Stimulated activated naive CD8-positive, alpha-beta T cell treated with anti-CD3 and anti-CD28 coated beads, Interleukin-15, amount 100 ng/mL, for 72 hours (primary cell): Measurements from ENCODE around the gene PPP1R12B.
"Not testable (repeated sequence)": the region's sequence is repeated elsewhere in the genome, so short reads cannot be mapped to it uniquely, and the experiment has no call there.

Source experiments
- ATAC-seq: fragments of 150-1000 bp; cut with Tn5 transposase; 2 replicates; pipeline ENCODE4 v1.10.0; 2021; ENCODE audit warnings: mild to moderate bottlenecking, moderate library complexity
- DNase-seq, 2 donors: peaks; one replicate each; pipeline ENCODE4 v3.0.0; 2021 to 2022
- H3K27ac Mint-ChIP-seq, 2 donors: one replicate each; pipeline ENCODE4 v1.8.0; 2022; ENCODE audit warnings: mild to moderate bottlenecking in 2 of 2, mixed read lengths in 2 of 2, moderate library complexity in 2 of 2
- H3K27me3 Mint-ChIP-seq: one replicate; pipeline ENCODE4 v1.8.0; 2022; ENCODE audit warnings: mixed read lengths
- H3K4me1 Mint-ChIP-seq: one replicate; pipeline ENCODE4 v1.8.0; 2022; ENCODE audit warnings: mild to moderate bottlenecking, mixed read lengths
- H3K4me3 Mint-ChIP-seq, 2 donors: one replicate each; pipeline ENCODE4 v1.8.0; 2022; ENCODE audit warnings: mild to moderate bottlenecking in 2 of 2, mixed read lengths in 2 of 2, moderate library complexity in 1 of 2
- H3K9me3 Mint-ChIP-seq, 2 donors: one replicate each; pipeline ENCODE4 v1.8.0; 2022; ENCODE audit warnings: mixed read lengths in 2 of 2

The PPP1R12B gene

GRCh38 chr1:202627036-202627435, 278.5 kb downstream of the PPP1R12B start:
- peaks cover 26% of the 10 kb centered on the region for H3K4me1 Mint-ChIP-seq
- not testable (repeated sequence) for DNase-seq, H3K27ac Mint-ChIP-seq, H3K4me3 Mint-ChIP-seq, H3K9me3 Mint-ChIP-seq, ATAC-seq
- peaks cover 42% of the 10 kb centered on the region for H3K27me3 Mint-ChIP-seq

- no peaks in the 10 kb centered on the region for H3K9me3 Mint-ChIP-seq
- peaks cover 26% of the 10 kb centered on the region for H3K4me1 Mint-ChIP-seq
- H3K27ac Mint-ChIP-seq: no peak overlapping the region
- H3K27me3 Mint-ChIP-seq: peaks cover 52% of the 10 kb centered on the region
- ATAC-seq (no peak), DNase-seq (no peak)
- H3K4me3 Mint-ChIP-seq: no peak overlapping the region
Measured at GRCh38 chr1:202627841-202628565, 279.5 kb downstream of the PPP1R12B start.

GRCh38 chr1:202628646-202629215, 280.2 kb downstream of the PPP1R12B start:
- ATAC-seq: peak; percentile 4
- Mint-ChIP-seq H3K27me3 (peaks cover 59% of the 10 kb centered on the region), H3K4me1 (peaks cover 26% of the 10 kb centered on the region), H3K27ac (no peak overlapping the region), H3K4me3 (peak overlapping the region in 1 of 2 donors; percentile 40), H3K9me3 (no peaks in the 10 kb centered on the region)
- no peak for DNase-seq

GRCh38 chr1:202629257-202629811, 280.8 kb downstream of the PPP1R12B start:
- not testable (repeated sequence) for H3K9me3 Mint-ChIP-seq, H3K27ac Mint-ChIP-seq
- Mint-ChIP-seq H3K4me3 (peak overlapping the region in 1 of 2 donors; percentile 40), H3K4me1 (peaks cover 26% of the 10 kb centered on the region), H3K27me3 (peaks cover 64% of the 10 kb centered on the region)
- DNase-seq: peak; percentile 33 to 36
- peak; percentile 87 for ATAC-seq

GRCh38 chr1:202630096-202630495, 281.6 kb downstream of the PPP1R12B start:
- H3K27me3 Mint-ChIP-seq: peaks cover 72% of the 10 kb centered on the region
- not testable (repeated sequence) for H3K9me3 Mint-ChIP-seq, ATAC-seq, DNase-seq, H3K27ac Mint-ChIP-seq, H3K4me3 Mint-ChIP-seq
- H3K4me1 Mint-ChIP-seq: peaks cover 26% of the 10 kb centered on the region

- Mint-ChIP-seq H3K9me3 (no peaks in the 10 kb centered on the region), H3K4me1 (peaks cover 26% of the 10 kb centered on the region), H3K4me3 (no peak overlapping the region), H3K27ac (no peak overlapping the region), H3K27me3 (peaks cover 77% of the 10 kb centered on the region)
- no peak for ATAC-seq
- DNase-seq: no peak
Measured at GRCh38 chr1:202630541-202630940, 282.0 kb downstream of the PPP1R12B start.

GRCh38 chr1:202631076-202631923, 282.8 kb downstream of the PPP1R12B start:
- H3K4me3 Mint-ChIP-seq: no peak overlapping the region
- DNase-seq (no peak), ATAC-seq (no peak)
- no peak overlapping the region for H3K27ac Mint-ChIP-seq
- peaks cover 26% of the 10 kb centered on the region for H3K4me1 Mint-ChIP-seq
- H3K9me3 Mint-ChIP-seq: no peaks in the 10 kb centered on the region
- H3K27me3 Mint-ChIP-seq: peaks cover 84% of the 10 kb centered on the region

- H3K4me1 Mint-ChIP-seq: peaks cover 26% of the 10 kb centered on the region
- DNase-seq (no peak), ATAC-seq (no peak)
- no peak overlapping the region for H3K4me3 Mint-ChIP-seq
- H3K27me3 Mint-ChIP-seq: peaks cover 86% of the 10 kb centered on the region
- no peaks in the 10 kb centered on the region for H3K9me3 Mint-ChIP-seq
- no peak overlapping the region for H3K27ac Mint-ChIP-seq
Measured at GRCh38 chr1:202632241-202632640, 283.7 kb downstream of the PPP1R12B start.

GRCh38 chr1:202636171-202636570, 287.7 kb downstream of the PPP1R12B start:
- H3K27ac Mint-ChIP-seq, ATAC-seq: not testable (repeated sequence)

GRCh38 chr1:202637321-202638018, 289.0 kb downstream of the PPP1R12B start:
- H3K4me1 Mint-ChIP-seq, H3K9me3 Mint-ChIP-seq, DNase-seq, H3K4me3 Mint-ChIP-seq, H3K27ac Mint-ChIP-seq, ATAC-seq: not testable (repeated sequence)
- peaks cover 98% of the 10 kb centered on the region for H3K27me3 Mint-ChIP-seq

More at GRCh38 chr1:202636171-202636570, 287.7 kb downstream of the PPP1R12B start:
- peaks cover 98% of the 10 kb centered on the region for H3K27me3 Mint-ChIP-seq
- not testable (repeated sequence) for H3K4me1 Mint-ChIP-seq, H3K9me3 Mint-ChIP-seq, H3K4me3 Mint-ChIP-seq, DNase-seq

- no peaks in the 10 kb centered on the region for H3K9me3 Mint-ChIP-seq
- ATAC-seq: no peak
- peaks cover 12% of the 10 kb centered on the region for H3K4me1 Mint-ChIP-seq
- DNase-seq: no peak
- H3K27ac Mint-ChIP-seq: no peak overlapping the region
- peaks cover 98% of the 10 kb centered on the region for H3K27me3 Mint-ChIP-seq
- no peak overlapping the region for H3K4me3 Mint-ChIP-seq
Measured at GRCh38 chr1:202638019-202638700, 289.7 kb downstream of the PPP1R12B start.

GRCh38 chr1:202638701-202639305, 290.3 kb downstream of the PPP1R12B start:
- H3K27me3 Mint-ChIP-seq: peaks cover 98% of the 10 kb centered on the region
- ATAC-seq, H3K27ac Mint-ChIP-seq, H3K9me3 Mint-ChIP-seq, DNase-seq, H3K4me3 Mint-ChIP-seq: not testable (repeated sequence)
- H3K4me1 Mint-ChIP-seq: peaks cover 19% of the 10 kb centered on the region

GRCh38 chr1:202639500-202639899, 291.0 kb downstream of the PPP1R12B start:
- H3K9me3 Mint-ChIP-seq: no peaks in the 10 kb centered on the region
- no peak for ATAC-seq
- peaks cover 99% of the 10 kb centered on the region for H3K27me3 Mint-ChIP-seq
- peaks cover 26% of the 10 kb centered on the region for H3K4me1 Mint-ChIP-seq
- H3K27ac Mint-ChIP-seq: no peak overlapping the region
- no peak for DNase-seq
- no peak overlapping the region for H3K4me3 Mint-ChIP-seq

GRCh38 chr1:202642212-202642611, 293.7 kb downstream of the PPP1R12B start:
- Mint-ChIP-seq H3K27me3 (peaks cover 99% of the 10 kb centered on the region), H3K9me3 (no peaks in the 10 kb centered on the region), H3K4me3 (peak overlapping the region in 1 of 2 donors; percentile 80), H3K4me1 (peaks cover 31% of the 10 kb centered on the region), H3K27ac (no peak overlapping the region)
- ATAC-seq (no peak), DNase-seq (no peak)
